Measurements from ENCODE around the gene PHETA1. TPM values are rescaled to one million over a fixed set of nuclear protein-coding genes. Genes with fewer than 3 reads are reported as not detected.
A peak's percentile ranks its signal among the peaks of the same experiment; 100 is the strongest.

PHETA1 gene
- polyA plus RNA-seq, 1 experiment, result 5.3 TPM

GRCh38 chr12:111316671-111317070 lies 52.2 kb downstream of the PHETA1 start:
- Histone ChIP-seq H3K36me3 (ENCODE audit: control insufficient read depth, insufficient read depth, low read length) (no peaks in the 10 kb centered on the region), H3K4me3 (ENCODE audit: low read depth, low read length) (no peak overlapping the region), H3K27me3 (ENCODE audit: control insufficient read depth, insufficient read depth, low read length) (no peaks in the 10 kb centered on the region)
- CTCF ChIA-PET, result no interaction called here
- POLR2A ChIA-PET, result no interaction called here
- DNase-seq (ENCODE audit: low read depth), result no peak
- TF ChIP-seq CTCF (IDR thresholded peaks at IDR 0.05; ENCODE audit: insufficient read depth, low read depth, low read length), result no peak

GRCh38 chr12:111314953-111315539 lies 53.8 kb downstream of the PHETA1 start:
- ChIA-PET CTCF (interaction anchor here (0.8 to 3.0 kb wide), 3 partner anchors 14 to 107 kb away, joined by 3 to 17 read pairs (median 3); no protein-coding TSS in a partner anchor), POLR2A (no interaction called here)
- no peaks in the 10 kb centered on the region for H3K36me3 ChIP-seq (ENCODE audit: control insufficient read depth, insufficient read depth, low read length)
- TF ChIP-seq CTCF (IDR thresholded peaks at IDR 0.05; ENCODE audit: insufficient read depth, low read depth, low read length), result no peak
- H3K4me3 ChIP-seq (ENCODE audit: low read depth, low read length), result no peak overlapping the region
- DNase-seq (ENCODE audit: low read depth), result no peak
- 0 out of 2 replicates have a peak, but pooled peaks cover 2% of the 10 kb centered on the region for H3K27me3 ChIP-seq (ENCODE audit: control insufficient read depth, insufficient read depth, low read length)

- CTCF ChIA-PET, result interaction anchor here (0.8 to 3.0 kb wide), 3 partner anchors 9 to 17 kb away, joined by 3 to 17 read pairs (median 3); no protein-coding TSS in a partner anchor
- Histone ChIP-seq H3K27me3 (ENCODE audit: control insufficient read depth, insufficient read depth, low read length) (0 out of 2 replicates have a peak, but pooled peaks cover 2% of the 10 kb centered on the region), H3K4me3 (ENCODE audit: low read depth, low read length) (no peak overlapping the region), H3K36me3 (ENCODE audit: control insufficient read depth, insufficient read depth, low read length) (no peaks in the 10 kb centered on the region)
- DNase-seq (ENCODE audit: low read depth), result peak; percentile 6
- TF ChIP-seq CTCF (IDR thresholded peaks at IDR 0.05; ENCODE audit: insufficient read depth, low read depth, low read length), result peak; percentile 94
- POLR2A ChIA-PET, result no interaction called here
Measured at GRCh38 chr12:111313833-111314259, 55.0 kb downstream of the PHETA1 start.

- POLR2A ChIA-PET, result no interaction called here
- TF ChIP-seq CTCF (IDR thresholded peaks at IDR 0.05; ENCODE audit: insufficient read depth, low read depth, low read length), result no peak
Measured at GRCh38 chr12:111312708-111313107, 56.2 kb downstream of the PHETA1 start.

GRCh38 chr12:111312016-111312415 lies 56.9 kb downstream of the PHETA1 start:
- ChIA-PET CTCF (interaction anchor here (1.3 to 3.0 kb wide), 2 partner anchors 11 to 13 kb away, joined by 3 to 17 read pairs; no protein-coding TSS in a partner anchor), POLR2A (no interaction called here)

More at GRCh38 chr12:111312708-111313107, 56.2 kb downstream of the PHETA1 start:
- H3K4me3 ChIP-seq (ENCODE audit: low read depth, low read length), result no peak overlapping the region
- H3K36me3 ChIP-seq (ENCODE audit: control insufficient read depth, insufficient read depth, low read length), result no peaks in the 10 kb centered on the region
- 0 out of 2 replicates have a peak, but pooled peaks cover 2% of the 10 kb centered on the region for H3K27me3 ChIP-seq (ENCODE audit: control insufficient read depth, insufficient read depth, low read length)
- DNase-seq (ENCODE audit: low read depth), result no peak
- CTCF ChIA-PET, result interaction anchor here (0.6 to 3.0 kb wide), 11 partner anchors 10 to 396 kb away, joined by 3 to 17 read pairs (median 3); no protein-coding TSS in a partner anchor

More at GRCh38 chr12:111312016-111312415, 56.9 kb downstream of the PHETA1 start:
- H3K4me3 ChIP-seq (ENCODE audit: low read depth, low read length), result no peak overlapping the region
- no peak for TF ChIP-seq CTCF (IDR thresholded peaks at IDR 0.05; ENCODE audit: insufficient read depth, low read depth, low read length)
- no peak for DNase-seq (ENCODE audit: low read depth)
- no peaks in the 10 kb centered on the region for H3K36me3 ChIP-seq (ENCODE audit: control insufficient read depth, insufficient read depth, low read length)
- 0 out of 2 replicates have a peak, but pooled peaks cover 2% of the 10 kb centered on the region for H3K27me3 ChIP-seq (ENCODE audit: control insufficient read depth, insufficient read depth, low read length)
